Retinal pigment epithelial cell (primary cell): ENCODE results near the gene ELAVL2.

ENCODE experiments used
- DNase-seq: peaks from one replicate; pipeline ENCODE4 v3.0.0-alpha.2; 2010; ENCODE audit warnings: low read depth
- H3K4me3 ChIP-seq: 2 replicates; pipeline ENCODE4 v1.5.1; 2011; ENCODE audit warnings: mild to moderate bottlenecking, low read length, control low read depth, moderate library complexity
- TF ChIP-seq, protein P1 (sequence below): conservative IDR thresholded peaks from 2 replicates; pipeline ENCODE4 v1.5.1; 2011; ENCODE audit warnings: low read depth, low read length, control low read depth, inconsistent platforms

The ELAVL2 gene

GRCh38 chr9:23826120-23826629 lies at the start of gene ELAVL2:
Gene ELAVL2 (minus strand): TSS chr9:23826240. CDS start chr9:23762234, 64,006 bp downstream.
- TF ChIP-seq, protein P1, sequence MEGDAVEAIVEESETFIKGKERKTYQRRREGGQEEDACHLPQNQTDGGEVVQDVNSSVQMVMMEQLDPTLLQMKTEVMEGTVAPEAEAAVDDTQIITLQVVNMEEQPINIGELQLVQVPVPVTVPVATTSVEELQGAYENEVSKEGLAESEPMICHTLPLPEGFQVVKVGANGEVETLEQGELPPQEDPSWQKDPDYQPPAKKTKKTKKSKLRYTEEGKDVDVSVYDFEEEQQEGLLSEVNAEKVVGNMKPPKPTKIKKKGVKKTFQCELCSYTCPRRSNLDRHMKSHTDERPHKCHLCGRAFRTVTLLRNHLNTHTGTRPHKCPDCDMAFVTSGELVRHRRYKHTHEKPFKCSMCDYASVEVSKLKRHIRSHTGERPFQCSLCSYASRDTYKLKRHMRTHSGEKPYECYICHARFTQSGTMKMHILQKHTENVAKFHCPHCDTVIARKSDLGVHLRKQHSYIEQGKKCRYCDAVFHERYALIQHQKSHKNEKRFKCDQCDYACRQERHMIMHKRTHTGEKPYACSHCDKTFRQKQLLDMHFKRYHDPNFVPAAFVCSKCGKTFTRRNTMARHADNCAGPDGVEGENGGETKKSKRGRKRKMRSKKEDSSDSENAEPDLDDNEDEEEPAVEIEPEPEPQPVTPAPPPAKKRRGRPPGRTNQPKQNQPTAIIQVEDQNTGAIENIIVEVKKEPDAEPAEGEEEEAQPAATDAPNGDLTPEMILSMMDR, result no peak
- peak; percentile 97 for DNase-seq
- peak within 1 kb of the TSS; percentile 66 for H3K4me3 ChIP-seq

DNA sequence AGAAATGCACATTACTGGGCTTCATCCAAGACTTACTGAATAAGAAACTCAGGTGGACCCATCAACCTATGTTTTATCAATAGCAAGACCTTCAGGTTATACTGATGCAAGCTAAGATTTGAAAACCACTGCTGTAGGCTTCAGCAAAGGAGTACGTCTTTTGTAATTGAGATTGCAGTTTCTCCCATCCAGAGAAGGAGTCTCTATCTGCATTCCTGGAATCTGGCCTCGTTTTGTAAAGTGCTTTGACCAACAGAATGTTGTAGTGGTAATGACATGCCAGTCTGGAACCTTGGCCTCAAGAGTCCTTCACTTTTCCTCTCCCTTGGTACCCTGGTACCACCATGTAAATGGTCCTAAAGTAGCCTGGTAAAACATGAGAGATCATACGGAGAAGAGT lies 32.2 kb upstream of the ELAVL2 start:
- no peak overlapping the region for H3K4me3 ChIP-seq
- TF ChIP-seq, protein P1, result no peak
- no peak for DNase-seq

GRCh38 chr9:23855873-23856604 lies 30.0 kb upstream of the ELAVL2 start:
- no peak overlapping the region for H3K4me3 ChIP-seq
- DNase-seq, result no peak

DNA sequence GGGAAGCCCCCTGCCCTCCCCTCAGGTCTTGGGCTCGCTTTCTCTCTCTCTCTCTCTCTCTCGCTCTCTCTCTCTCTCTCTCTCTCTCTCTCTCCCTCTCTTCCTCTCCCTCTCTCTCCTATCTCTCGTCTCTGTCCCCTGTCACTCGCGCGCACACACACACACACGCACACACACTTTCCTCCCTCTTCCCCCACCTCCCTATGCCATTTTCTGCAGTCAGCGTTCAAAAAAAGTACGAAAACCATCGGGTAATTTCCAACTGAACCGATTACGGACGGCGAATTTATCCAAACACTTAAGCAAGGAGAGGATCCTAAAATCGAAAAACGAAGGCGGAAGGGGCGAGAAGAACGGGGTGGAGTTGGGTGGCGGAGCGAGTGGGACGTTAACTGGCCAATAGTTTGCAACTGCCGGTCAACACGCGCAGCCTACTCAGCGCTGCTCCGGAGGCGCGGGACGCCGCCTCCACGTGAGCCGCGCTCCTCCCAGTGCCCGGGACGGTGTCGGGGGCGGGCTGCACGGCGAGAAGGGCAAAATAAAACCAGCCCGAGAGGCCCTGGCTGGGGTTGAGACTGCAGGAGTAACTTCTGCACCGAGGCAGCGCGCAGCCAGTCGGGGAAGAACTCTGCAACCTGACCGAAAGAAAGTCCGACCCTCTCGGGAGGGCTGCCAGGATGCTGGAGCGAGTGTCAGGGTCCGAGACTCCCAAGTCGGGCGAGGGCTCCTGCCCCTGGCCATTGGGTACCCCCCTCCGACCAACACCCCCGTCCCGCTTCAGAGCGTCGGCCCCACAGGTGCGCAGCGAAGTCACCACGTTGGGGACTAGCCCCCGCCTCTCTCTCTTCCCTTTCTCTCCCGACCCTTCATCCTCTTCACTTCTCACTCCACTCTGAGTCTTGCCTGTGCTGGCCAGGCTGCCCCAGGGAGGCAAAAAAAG lies 24.9 kb upstream of the ELAVL2 start:
- no peak for DNase-seq
- TF ChIP-seq, protein P1, result no peak
- peak overlapping the region; percentile 66 for H3K4me3 ChIP-seq

More at GRCh38 chr9:23855873-23856604, 30.0 kb upstream of the ELAVL2 start:
- TF ChIP-seq, protein P1, result no peak

DNA sequence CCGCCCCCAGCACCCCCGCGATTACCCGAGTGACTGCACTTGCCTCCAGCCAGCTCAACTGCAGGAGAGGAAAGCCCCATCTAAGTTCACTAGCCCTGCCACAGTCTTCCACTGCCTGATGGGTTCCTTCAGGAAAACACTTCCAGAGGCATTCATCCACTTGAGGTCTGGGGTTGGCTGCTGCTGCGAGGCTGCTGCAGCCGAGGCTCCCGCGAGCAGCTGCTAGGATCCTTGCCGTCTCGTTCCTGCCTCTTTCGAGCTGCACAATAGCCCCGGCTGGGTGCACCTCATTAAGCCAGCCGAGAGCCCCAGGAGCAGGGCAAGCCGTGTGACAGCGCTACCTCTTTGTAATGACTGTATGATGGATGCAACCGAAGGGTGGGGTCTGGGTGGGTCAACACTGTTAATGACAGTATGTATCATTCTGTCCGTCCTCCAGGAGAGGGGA lies 24.2 kb upstream of the ELAVL2 start:
- H3K4me3 ChIP-seq, result peak overlapping the region; percentile 66
- DNase-seq, result no peak
- TF ChIP-seq, protein P1, result no peak

DNA sequence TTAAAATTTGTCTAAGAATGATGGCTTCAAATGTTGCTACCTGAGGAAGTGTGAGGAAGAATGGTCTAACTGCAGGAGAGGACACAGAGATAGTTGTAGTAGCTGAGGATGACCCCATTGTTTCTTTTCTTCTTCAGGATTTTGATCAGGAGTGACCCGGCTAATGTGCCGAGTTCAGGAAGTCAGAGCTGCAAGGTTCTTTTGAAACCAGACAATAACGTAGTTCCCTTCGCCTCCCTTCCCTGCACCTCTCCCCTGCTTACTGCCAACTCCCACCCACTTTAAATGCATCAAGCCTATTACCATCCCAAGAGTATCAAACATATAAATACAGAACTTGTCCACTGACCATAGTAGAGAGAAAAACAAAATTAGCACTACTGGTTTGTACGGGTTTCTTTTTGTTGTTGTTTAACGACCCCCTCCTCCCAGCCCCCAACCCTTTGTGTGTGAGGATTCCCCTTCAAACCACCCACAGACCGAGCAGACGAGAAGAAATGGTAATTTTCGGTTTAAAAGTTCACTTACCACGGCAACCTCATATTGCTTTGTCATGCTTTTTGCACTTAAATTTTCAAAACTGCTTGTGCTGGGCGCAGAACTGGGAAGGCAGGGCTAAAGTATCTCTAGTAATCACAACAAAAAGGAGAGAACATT lies 23.5 kb upstream of the ELAVL2 start:
- DNase-seq, result no peak
- TF ChIP-seq, protein P1, result no peak
- peak overlapping the region; percentile 66 for H3K4me3 ChIP-seq
